GM19397 (cell line): ENCODE data around the gene MYRIP.
"Not testable (repeated sequence)": the region's sequence is repeated elsewhere in the genome, so short reads cannot be mapped to it uniquely, and the experiment has no call there.

Experiments
- ATAC-seq: cut with Tn5 transposase; IDR thresholded peaks from one replicate; pipeline ENCODE4 v1.9.1; 2021; ENCODE audit warnings: mild to moderate bottlenecking, moderate library complexity; ENCODE audit not compliant: unreplicated experiment

The MYRIP gene

GRCh38 chr3:39805650-39806049 is 3.8 kb upstream of the MYRIP start:
- no peak for ATAC-seq

- no peak for ATAC-seq
Measured at GRCh38 chr3:39806820-39807219, 2.6 kb upstream of the MYRIP start.

- ATAC-seq: no peak
Measured at GRCh38 chr3:39808467-39809180, 785 bp upstream of the MYRIP start.

- peak; percentile 6 for ATAC-seq
Measured at GRCh38 chr3:39809995-39810595, 686 bp downstream of the MYRIP start.

GRCh38 chr3:39810647-39811161 is 1.3 kb downstream of the MYRIP start:
- no peak for ATAC-seq

- no peak for ATAC-seq
Measured at GRCh38 chr3:39811561-39811960, 2.2 kb downstream of the MYRIP start.

- ATAC-seq: no peak
Measured at GRCh38 chr3:39812537-39812936, 3.1 kb downstream of the MYRIP start.

- ATAC-seq: no peak
Measured at GRCh38 chr3:39814007-39814406, 4.6 kb downstream of the MYRIP start.

GRCh38 chr3:39819899-39820298 is 10.5 kb downstream of the MYRIP start:
- ATAC-seq: no peak

GRCh38 chr3:39833764-39834163 is 24.4 kb downstream of the MYRIP start:
- not testable (repeated sequence) for ATAC-seq

GRCh38 chr3:39839484-39839883 is 30.1 kb downstream of the MYRIP start:
- ATAC-seq: no peak

- no peak for ATAC-seq
Measured at GRCh38 chr3:39843440-39843839, 34.0 kb downstream of the MYRIP start.

- no peak for ATAC-seq
Measured at GRCh38 chr3:39848365-39848764, 39.0 kb downstream of the MYRIP start.

GRCh38 chr3:39849992-39850715 is 40.7 kb downstream of the MYRIP start:
- ATAC-seq: no peak

- no peak for ATAC-seq
Measured at GRCh38 chr3:39850716-39851032, 41.3 kb downstream of the MYRIP start.

- no peak for ATAC-seq
Measured at GRCh38 chr3:39855517-39855916, 46.1 kb downstream of the MYRIP start.

GRCh38 chr3:39869890-39870289 is 60.5 kb downstream of the MYRIP start:
- ATAC-seq: no peak

- ATAC-seq: no peak
Measured at GRCh38 chr3:39870706-39871105, 61.3 kb downstream of the MYRIP start.

GRCh38 chr3:39879581-39879980 is 70.2 kb downstream of the MYRIP start:
- no peak for ATAC-seq

GRCh38 chr3:39882111-39882510 is 72.7 kb downstream of the MYRIP start:
- ATAC-seq: no peak

- no peak for ATAC-seq
Measured at GRCh38 chr3:39892068-39892467, 82.7 kb downstream of the MYRIP start.

- ATAC-seq: no peak
Measured at GRCh38 chr3:39896184-39896583, 86.8 kb downstream of the MYRIP start.
